Mucosa of descending colon (tissue), 3 donors: ENCODE results near the gene DNAJC2. TPM values are rescaled to one million over a fixed set of nuclear protein-coding genes. Genes with fewer than 3 reads are reported as not detected.

Source experiments
- ATAC-seq: fragments of 200-7000 bp; cut with Tn5 transposase; one replicate; pipeline ENCODE4 v1.9.1; 2020; ENCODE audit warnings: mild to moderate bottlenecking, moderate library complexity
- DNase-seq, 3 donors: peaks; one replicate each; pipeline ENCODE4 v3.0.0-alpha.2; 2020
- H3K36me3 ChIP-seq: fragments of 200-600 bp; one replicate; pipeline ENCODE4 v1.8.0; 2021; ENCODE audit warnings: low read depth, mild to moderate bottlenecking
- H3K4me1 ChIP-seq: fragments of 200-600 bp; one replicate; pipeline ENCODE4 v1.8.0; 2021; ENCODE audit warnings: low read depth, mild to moderate bottlenecking
- H3K4me3 ChIP-seq: fragments of 200-600 bp; one replicate; pipeline ENCODE4 v1.8.0; 2021; ENCODE audit warnings: mild to moderate bottlenecking
- H3K9me3 ChIP-seq: fragments of 200-600 bp; one replicate; pipeline ENCODE4 v1.8.0; 2021; ENCODE audit warnings: mild to moderate bottlenecking
- CTCF ChIP-seq: fragments of 200-600 bp; IDR thresholded peaks from one replicate; pipeline ENCODE4 v1.8.0; 2022; ENCODE audit warnings: antibody characterized with exemption, mild to moderate bottlenecking
- intact Hi-C, 2 donors: fragments of 100-400 bp; cut with DNase I in 1 of 2; cut with micrococcal nuclease in 1 of 2; formaldehyde crosslinking; loops; one replicate each; pipeline versions ENCODE4 v1.11.0 to v1.11.1; 2022; cut with DNase I, micrococcal nuclease
- total RNA-seq, 3 donors: library from RNA; stranded (reverse); fragmentation: NEBNext Ultra II Directional in 2 of 3; extraction: Animal tissue kit (Norgen Biotek cat#: 25700) in 2 of 3; gene quantifications; one replicate each; pipeline versions ENCODE4 v1.2.1 to v1.2.4, GENCODE V29; 2021 to 2023
- donor health status: DM: no; HTN: no; CAD: no; lungs with moderate emphysema.
- donor health status: DM: no; HTN: no; CAD: no.
- donor health status: DM: no; HTN: yes; CAD: no.

DNAJC2 gene
- total RNA-seq, 3 donors from 2014 or later, result 15.0 to 21.3 (median 16.4) TPM

GRCh38 chr7:103314852-103315251, 29.7 kb downstream of the DNAJC2 start:
- TF ChIP-seq CTCF, result no peak
- Histone ChIP-seq H3K4me1 (no peaks in the 10 kb centered on the region), H3K9me3 (no peaks in the 10 kb centered on the region), H3K4me3 (no peak overlapping the region), H3K36me3 (peaks cover 10% of the 10 kb centered on the region)
- ATAC-seq (no peak), DNase-seq (no peak)
- intact Hi-C loops, result no loop called here

GRCh38 chr7:103307503-103308231, 36.9 kb downstream of the DNAJC2 start:
- Histone ChIP-seq H3K9me3 (no peaks in the 10 kb centered on the region), H3K4me3 (no peak overlapping the region), H3K4me1 (no peaks in the 10 kb centered on the region), H3K36me3 (peaks cover 16% of the 10 kb centered on the region)
- DNase-seq (no peak), ATAC-seq (no peak)
- TF ChIP-seq CTCF, result no peak
- intact Hi-C loops, result loop anchor here in 1 of 2 donors (10.0 kb wide), 1 partner anchor 57 kb away; no protein-coding TSS in a partner anchor

GRCh38 chr7:103301441-103301840, 43.1 kb downstream of the DNAJC2 start:
- no peak overlapping the region for H3K4me3 ChIP-seq
- no peak for ATAC-seq
- no peak for DNase-seq
- no peak for TF ChIP-seq CTCF
- peaks cover 9% of the 10 kb centered on the region for H3K4me1 ChIP-seq
- H3K9me3 ChIP-seq, result no peaks in the 10 kb centered on the region
- H3K36me3 ChIP-seq, result peaks cover 18% of the 10 kb centered on the region
- intact Hi-C loops, result loop anchor here in 1 of 2 donors (10.0 kb wide), 1 partner anchor 63 kb away; no protein-coding TSS in a partner anchor

- ATAC-seq (no peak), DNase-seq (no peak)
- no peaks in the 10 kb centered on the region for H3K9me3 ChIP-seq
- H3K36me3 ChIP-seq, result peaks cover 10% of the 10 kb centered on the region
- no peak overlapping the region for H3K4me3 ChIP-seq
- TF ChIP-seq CTCF, result no peak
- intact Hi-C loops, result loop anchor here in 1 of 2 donors (10.0 kb wide), 1 partner anchor 65 kb away; no protein-coding TSS in a partner anchor
- peaks cover 9% of the 10 kb centered on the region for H3K4me1 ChIP-seq
Observed at GRCh38 chr7:103299660-103300059, 44.9 kb downstream of the DNAJC2 start.

GRCh38 chr7:103297837-103298179, 46.8 kb downstream of the DNAJC2 start:
- Histone ChIP-seq H3K36me3 (peaks cover 6% of the 10 kb centered on the region), H3K4me1 (peaks cover 9% of the 10 kb centered on the region), H3K9me3 (no peaks in the 10 kb centered on the region), H3K4me3 (peak overlapping the region; percentile 73)
- DNase-seq, result no peak
- ATAC-seq, result no peak
- intact Hi-C loops, result no loop called here
- no peak for TF ChIP-seq CTCF
